SJCRH30 (cell line): ENCODE measurements around the gene GPR35. TPM values are rescaled to one million over a fixed set of nuclear protein-coding genes. Genes with fewer than 3 reads are reported as not detected.
A peak's percentile ranks its signal among the peaks of the same experiment; 100 is the strongest.

ENCODE experiments used
- DNase-seq, 2 experiments: peaks; one replicate each; pipeline ENCODE4 v3.0.0-alpha.2; 2015 to 2020
- H3K27ac ChIP-seq: fragments of 250-450 bp; sonication (Bioruptor Pico); 2 replicates; pipeline ENCODE4 v1.5.1; 2020; ENCODE audit warnings: mild to moderate bottlenecking, moderate library complexity
- H3K27me3 ChIP-seq: fragments of 250-450 bp; sonication (Bioruptor Pico); 2 replicates; pipeline ENCODE4 v1.5.1; 2020; ENCODE audit warnings: mild to moderate bottlenecking, moderate library complexity
- H3K36me3 ChIP-seq: fragments of 250-450 bp; sonication (Bioruptor Pico); 2 replicates; pipeline ENCODE4 v1.5.1; 2020; ENCODE audit warnings: mild to moderate bottlenecking, moderate library complexity
- H3K4me1 ChIP-seq: fragments of 250-450 bp; sonication (Bioruptor Pico); 2 replicates; pipeline ENCODE4 v1.5.1; 2020; ENCODE audit warnings: mild to moderate bottlenecking, moderate library complexity
- H3K4me3 ChIP-seq: fragments of 250-450 bp; sonication (Bioruptor Pico); 2 replicates; pipeline ENCODE4 v1.5.1; 2020; ENCODE audit warnings: mild to moderate bottlenecking, moderate library complexity
- H3K9me3 ChIP-seq: fragments of 250-450 bp; sonication (Bioruptor Pico); replicated peaks from 2 replicates; pipeline ENCODE4 v1.5.1; 2020; ENCODE audit warnings: mild to moderate bottlenecking, moderate library complexity
- total RNA-seq: library from RNA; depleted of rRNA; stranded (reverse); fragments of >200 nt; shearing (Covaris generic); gene quantifications from 2 replicates; pipeline ENCODE4 v1.2.3, GENCODE V29; 2014

GPR35 gene
- total RNA-seq, 1 experiment from 2014 or later, result 0.04 TPM

- Histone ChIP-seq H3K36me3 (0 out of 2 replicates have a peak, but pooled peaks cover 5% of the 10 kb centered on the region), H3K4me3 (no peak overlapping the region), H3K4me1 (no peaks in the 10 kb centered on the region), H3K27me3 (no peaks in the 10 kb centered on the region), H3K9me3 (no peaks in the 10 kb centered on the region), H3K27ac (no peak overlapping the region)
- no peak for DNase-seq
These were observed 30.5 kb upstream of the GPR35 start for GRCh38 chr2:240594511-240595380.

DNA sequence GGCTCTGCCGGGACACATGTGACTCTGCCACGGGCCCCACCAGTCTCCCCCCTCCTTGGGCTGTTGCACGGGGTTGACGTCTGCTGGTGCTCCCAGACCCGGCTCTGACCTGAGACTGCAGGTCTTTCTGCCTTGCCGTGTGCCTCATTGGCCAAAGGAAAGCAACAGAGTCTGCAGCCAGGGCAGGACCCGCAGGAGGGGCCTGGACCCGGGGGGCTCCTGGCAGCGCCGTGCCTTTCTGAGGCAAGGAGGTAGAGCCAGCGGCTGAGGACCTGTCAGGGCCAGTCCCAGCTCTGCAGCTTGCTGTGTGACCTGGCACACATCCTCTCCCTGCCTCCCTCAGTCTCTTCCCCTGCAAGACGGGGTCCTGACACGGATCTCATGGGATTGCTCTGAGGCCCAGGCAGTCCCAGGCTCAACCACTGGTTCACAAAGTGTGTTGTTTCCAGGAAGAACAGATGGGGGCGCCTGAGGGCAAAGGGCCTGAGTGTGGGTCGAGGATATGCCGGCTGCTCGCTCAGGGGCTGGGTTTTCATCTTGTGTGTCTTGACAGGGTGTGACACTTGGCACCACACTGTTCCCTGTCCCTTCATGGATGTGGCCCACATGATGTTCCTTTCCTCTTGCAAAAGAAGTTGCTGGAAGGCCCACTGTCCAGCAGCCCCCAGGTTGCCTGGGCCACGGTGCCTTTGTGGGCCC, 29.8 kb upstream of the GPR35 start:
- no peaks in the 10 kb centered on the region for H3K27me3 ChIP-seq
- DNase-seq, result peak; percentile 59 to 68
- H3K4me3 ChIP-seq, result no peak overlapping the region
- 0 out of 2 replicates have a peak, but pooled peaks cover 5% of the 10 kb centered on the region for H3K36me3 ChIP-seq
- H3K27ac ChIP-seq, result no peak overlapping the region
- no peaks in the 10 kb centered on the region for H3K9me3 ChIP-seq
- no peaks in the 10 kb centered on the region for H3K4me1 ChIP-seq

DNA sequence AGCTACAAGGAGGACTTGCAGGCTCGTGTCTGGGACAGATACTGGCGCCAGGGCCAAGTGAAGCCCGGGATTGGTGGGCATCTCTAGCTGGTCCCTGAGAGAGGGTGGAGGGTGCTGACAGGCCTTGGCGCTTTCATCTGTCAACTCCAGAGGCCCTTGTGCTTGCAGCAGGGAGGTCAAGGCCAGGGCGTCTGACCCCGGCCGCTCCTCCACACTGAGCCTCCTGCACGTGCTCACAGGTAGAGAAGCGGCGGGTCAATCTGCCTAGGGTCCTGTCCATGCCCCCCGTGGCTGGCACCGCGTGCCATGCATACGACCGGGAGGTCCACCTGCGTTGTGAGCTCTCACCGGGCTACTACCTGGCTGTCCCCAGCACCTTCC, 29.2 kb upstream of the GPR35 start:
- no peak overlapping the region for H3K4me3 ChIP-seq
- H3K36me3 ChIP-seq, result 0 out of 2 replicates have a peak, but pooled peaks cover 5% of the 10 kb centered on the region
- H3K27ac ChIP-seq, result no peak overlapping the region
- no peaks in the 10 kb centered on the region for H3K27me3 ChIP-seq
- H3K4me1 ChIP-seq, result no peaks in the 10 kb centered on the region
- no peaks in the 10 kb centered on the region for H3K9me3 ChIP-seq
- no peak for DNase-seq

DNA sequence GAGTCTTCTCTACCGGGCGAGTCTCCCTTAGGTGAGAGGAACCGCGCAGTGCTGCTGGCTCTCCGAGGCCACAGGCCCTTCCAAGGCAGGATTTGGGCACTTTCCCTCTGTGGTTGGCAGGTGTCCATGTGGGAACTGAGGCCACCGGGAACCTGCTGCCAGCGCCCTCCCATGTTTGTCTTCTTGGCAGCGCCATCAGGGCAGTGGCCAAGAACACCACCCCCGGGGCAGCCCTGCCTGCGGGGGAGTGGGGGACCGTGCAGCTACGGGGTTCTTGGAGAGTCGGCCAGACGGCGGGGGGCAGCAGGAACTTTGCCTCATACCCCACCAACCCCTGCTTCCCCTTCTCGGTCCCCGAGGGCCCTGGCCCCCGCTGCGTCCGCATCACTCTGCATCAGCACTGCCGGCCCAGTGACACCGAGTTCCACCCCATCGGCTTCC, 28.8 kb upstream of the GPR35 start:
- no peak for DNase-seq
- no peaks in the 10 kb centered on the region for H3K27me3 ChIP-seq
- no peaks in the 10 kb centered on the region for H3K9me3 ChIP-seq
- no peak overlapping the region for H3K27ac ChIP-seq
- no peak overlapping the region for H3K4me3 ChIP-seq
- 0 out of 2 replicates have a peak, but pooled peaks cover 5% of the 10 kb centered on the region for H3K36me3 ChIP-seq
- no peaks in the 10 kb centered on the region for H3K4me1 ChIP-seq

GRCh38 chr2:240597054-240597418, 28.2 kb upstream of the GPR35 start:
- Histone ChIP-seq H3K9me3 (no peaks in the 10 kb centered on the region), H3K4me3 (no peak overlapping the region), H3K4me1 (no peaks in the 10 kb centered on the region), H3K27ac (no peak overlapping the region), H3K27me3 (no peaks in the 10 kb centered on the region), H3K36me3 (0 out of 2 replicates have a peak, but pooled peaks cover 5% of the 10 kb centered on the region)
- DNase-seq, result no peak

DNA sequence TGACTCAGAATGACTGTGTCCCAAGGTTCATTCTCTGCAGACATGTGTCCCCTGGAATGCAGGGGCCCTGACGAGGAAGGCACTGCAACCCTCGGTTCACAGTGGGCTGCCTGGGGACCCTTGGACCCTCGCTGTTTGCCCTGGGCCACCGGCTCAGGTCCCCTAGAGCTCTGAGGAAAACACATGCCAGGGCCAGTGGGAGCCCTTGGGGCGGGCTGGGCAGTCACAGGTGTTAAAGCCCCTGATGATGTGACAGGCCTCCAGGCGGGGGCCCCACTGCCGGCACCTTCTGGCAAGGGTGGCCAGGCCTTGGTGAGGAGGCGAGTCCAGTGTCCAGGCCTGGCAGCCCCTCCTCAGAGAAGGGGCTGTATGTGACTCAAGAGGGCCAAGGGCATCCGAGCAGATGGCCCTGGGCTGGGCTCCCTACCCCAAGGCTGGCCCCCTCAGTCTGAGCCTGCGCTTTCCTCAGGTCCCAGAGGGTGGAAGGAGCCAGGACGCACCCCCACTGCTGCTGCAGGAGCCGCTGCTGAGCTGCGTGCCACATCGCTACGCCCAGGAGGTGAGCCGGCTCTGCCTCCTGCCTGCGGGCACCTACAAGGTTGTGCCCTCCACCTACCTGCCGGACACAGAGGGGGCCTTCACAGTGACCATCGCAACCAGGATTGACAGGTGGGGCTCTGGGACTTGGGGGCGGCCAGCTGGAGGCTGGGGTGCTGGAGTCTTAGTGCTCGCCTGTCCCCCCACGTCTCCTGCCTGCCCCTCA, 27.7 kb upstream of the GPR35 start:
- H3K27me3 ChIP-seq, result no peaks in the 10 kb centered on the region
- no peaks in the 10 kb centered on the region for H3K4me1 ChIP-seq
- no peak overlapping the region for H3K4me3 ChIP-seq
- no peak overlapping the region for H3K27ac ChIP-seq
- 0 out of 2 replicates have a peak, but pooled peaks cover 3% of the 10 kb centered on the region for H3K36me3 ChIP-seq
- no peak for DNase-seq
- no peaks in the 10 kb centered on the region for H3K9me3 ChIP-seq

GRCh38 chr2:240598311-240598911, 26.9 kb upstream of the GPR35 start:
- Histone ChIP-seq H3K4me3 (no peak overlapping the region), H3K4me1 (no peaks in the 10 kb centered on the region; the same call in 1 of the 2 replicates), H3K27ac (no peak overlapping the region), H3K27me3 (no peaks in the 10 kb centered on the region), H3K36me3 (no peaks in the 10 kb centered on the region), H3K9me3 (no peaks in the 10 kb centered on the region)
- no peak for DNase-seq

DNA sequence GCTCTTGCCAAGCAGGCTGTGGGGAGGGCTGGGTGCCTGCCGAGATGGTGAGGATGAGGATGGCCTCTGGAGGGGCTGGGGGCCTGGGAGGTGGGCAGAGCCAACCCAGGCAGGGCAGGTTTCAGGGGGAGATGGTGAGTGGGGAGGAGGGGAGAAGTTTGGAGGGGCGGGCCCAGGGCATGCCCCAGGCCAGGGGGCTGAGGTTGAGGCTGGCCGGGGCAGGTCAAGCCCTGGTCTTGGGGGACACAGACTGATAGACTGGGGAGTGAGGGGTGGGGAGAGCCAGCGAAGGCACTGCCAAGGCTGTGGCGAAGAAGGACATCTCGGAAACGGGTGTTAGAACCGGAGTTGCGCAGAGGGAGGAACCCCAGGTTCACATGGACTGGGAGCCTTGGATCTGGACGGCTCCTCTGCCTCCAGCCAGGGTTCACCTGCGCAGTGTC, 26.1 kb upstream of the GPR35 start:
- DNase-seq, result no peak
- H3K27me3 ChIP-seq, result no peaks in the 10 kb centered on the region
- H3K27ac ChIP-seq, result no peak overlapping the region
- no peak overlapping the region for H3K4me3 ChIP-seq
- no peaks in the 10 kb centered on the region; the same call in 1 of the 2 replicates for H3K4me1 ChIP-seq
- no peaks in the 10 kb centered on the region for H3K9me3 ChIP-seq
- no peaks in the 10 kb centered on the region for H3K36me3 ChIP-seq

GRCh38 chr2:240600451-240600961, 24.8 kb upstream of the GPR35 start:
- H3K36me3 ChIP-seq, result no peaks in the 10 kb centered on the region
- no peak overlapping the region for H3K4me3 ChIP-seq
- H3K27me3 ChIP-seq, result no peaks in the 10 kb centered on the region
- H3K27ac ChIP-seq, result no peak overlapping the region
- H3K4me1 ChIP-seq, result no peaks in the 10 kb centered on the region; the same call in 1 of the 2 replicates
- no peaks in the 10 kb centered on the region for H3K9me3 ChIP-seq
- DNase-seq, result no peak

DNA sequence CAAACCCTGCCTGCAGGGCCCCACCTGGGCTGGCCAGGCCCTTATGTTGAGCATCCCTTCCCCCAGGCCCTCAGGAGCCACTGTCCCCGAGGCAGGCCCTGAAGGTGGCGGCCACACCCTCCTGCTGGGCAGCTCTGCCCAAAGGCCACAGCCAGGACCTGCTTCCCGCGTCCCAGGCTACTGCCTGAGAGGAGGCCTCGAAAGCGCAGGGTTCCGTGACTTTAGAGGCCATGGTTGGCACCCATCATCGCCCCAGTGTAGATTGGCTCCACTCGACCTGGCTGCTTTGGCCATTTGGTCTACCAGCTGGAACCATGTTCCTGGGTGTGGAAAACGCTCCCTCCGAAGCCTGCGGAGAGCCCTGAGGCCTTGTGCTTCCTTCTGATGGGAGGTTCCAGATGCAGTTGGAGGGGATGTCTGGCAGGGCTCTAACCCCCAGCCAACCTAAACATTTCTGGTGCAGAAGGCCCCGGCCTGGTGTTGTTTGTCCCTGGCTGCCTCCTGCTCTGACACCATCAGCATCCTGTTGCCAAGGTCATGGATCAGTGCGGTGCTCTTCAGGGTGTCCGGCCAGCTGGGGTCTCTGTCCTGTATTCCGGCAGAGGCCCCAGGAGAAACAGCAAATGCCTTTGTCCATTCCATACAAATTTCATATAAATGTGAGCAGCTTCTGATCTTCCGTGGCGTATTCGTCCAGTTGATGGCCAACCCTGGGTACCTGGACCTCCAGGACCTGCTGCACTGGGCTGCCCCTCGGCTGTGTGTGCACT, 24.0 kb upstream of the GPR35 start:
- H3K4me1 ChIP-seq, result no peaks in the 10 kb centered on the region; the same call in 1 of the 2 replicates
- no peaks in the 10 kb centered on the region for H3K27me3 ChIP-seq
- H3K4me3 ChIP-seq, result no peak overlapping the region
- no peaks in the 10 kb centered on the region for H3K36me3 ChIP-seq
- H3K9me3 ChIP-seq, result no peaks in the 10 kb centered on the region
- no peak for DNase-seq
- H3K27ac ChIP-seq, result no peak overlapping the region

DNA sequence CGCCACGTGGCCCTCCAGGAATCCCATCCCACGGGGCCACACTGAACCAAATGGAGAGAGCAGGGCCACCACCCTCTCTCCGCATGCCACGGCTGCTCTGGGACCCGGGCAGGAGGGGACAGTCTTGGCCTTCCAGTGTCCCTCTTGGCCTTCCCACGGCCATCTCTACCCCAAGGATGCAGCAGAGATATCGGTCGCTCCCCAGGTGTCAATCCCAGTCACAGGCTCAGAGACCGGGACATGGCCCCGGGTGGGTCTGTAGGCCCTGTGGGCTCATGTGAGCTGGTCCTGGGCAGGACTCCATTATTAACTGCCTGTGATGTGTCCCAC, 23.5 kb upstream of the GPR35 start:
- Histone ChIP-seq H3K9me3 (no peaks in the 10 kb centered on the region), H3K4me3 (no peak overlapping the region), H3K36me3 (no peaks in the 10 kb centered on the region), H3K4me1 (no peaks in the 10 kb centered on the region; the same call in 1 of the 2 replicates), H3K27ac (no peak overlapping the region), H3K27me3 (no peaks in the 10 kb centered on the region)
- DNase-seq, result no peak

- no peak for DNase-seq
- no peaks in the 10 kb centered on the region for H3K27me3 ChIP-seq
These were observed 22.8 kb upstream of the GPR35 start for GRCh38 chr2:240602266-240603050.

More at GRCh38 chr2:240602266-240603050, 22.8 kb upstream of the GPR35 start:
- no peak overlapping the region for H3K4me3 ChIP-seq
- H3K36me3 ChIP-seq, result no peaks in the 10 kb centered on the region
- no peaks in the 10 kb centered on the region; the same call in 1 of the 2 replicates for H3K4me1 ChIP-seq
- H3K9me3 ChIP-seq, result no peaks in the 10 kb centered on the region
- no peak overlapping the region for H3K27ac ChIP-seq
